ENCODE results near the gene PEPD.

DNA sequence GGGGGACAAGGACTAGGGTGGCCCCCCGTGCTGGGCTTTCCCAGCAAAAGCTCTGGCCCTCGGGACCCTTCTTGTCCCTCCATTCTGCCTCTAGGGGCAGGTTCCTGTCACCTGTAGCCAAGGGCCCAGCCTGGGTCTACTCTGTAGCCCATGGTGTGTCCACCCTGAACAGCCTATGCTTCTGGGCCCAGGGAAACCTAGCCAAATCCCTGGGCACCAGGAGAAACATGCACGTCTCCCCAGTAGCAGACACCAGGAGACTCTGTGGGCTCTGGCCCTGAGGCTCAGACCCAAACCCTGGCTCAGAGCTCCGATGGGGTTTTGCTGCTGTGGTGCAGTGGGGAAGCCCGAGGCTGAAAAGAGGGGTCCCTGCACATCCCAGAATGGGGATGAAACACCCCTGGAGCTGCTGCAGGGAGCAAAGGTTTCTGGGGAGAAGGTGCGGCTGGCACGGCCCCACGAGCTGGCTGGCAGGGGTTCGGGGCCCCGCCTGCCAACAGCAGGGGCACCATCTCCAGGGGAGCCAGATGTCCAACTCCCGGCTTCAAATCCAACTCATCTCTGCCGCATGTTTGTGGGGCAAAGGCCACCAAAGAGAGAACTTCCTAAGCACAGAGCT, 129.9 kb downstream of the PEPD start:
- no peak for TF ChIP-seq CTCF (IDR thresholded peaks at IDR 0.05; ENCODE audit: poor library complexity, severe bottlenecking)
- TF ChIP-seq, protein P1, sequence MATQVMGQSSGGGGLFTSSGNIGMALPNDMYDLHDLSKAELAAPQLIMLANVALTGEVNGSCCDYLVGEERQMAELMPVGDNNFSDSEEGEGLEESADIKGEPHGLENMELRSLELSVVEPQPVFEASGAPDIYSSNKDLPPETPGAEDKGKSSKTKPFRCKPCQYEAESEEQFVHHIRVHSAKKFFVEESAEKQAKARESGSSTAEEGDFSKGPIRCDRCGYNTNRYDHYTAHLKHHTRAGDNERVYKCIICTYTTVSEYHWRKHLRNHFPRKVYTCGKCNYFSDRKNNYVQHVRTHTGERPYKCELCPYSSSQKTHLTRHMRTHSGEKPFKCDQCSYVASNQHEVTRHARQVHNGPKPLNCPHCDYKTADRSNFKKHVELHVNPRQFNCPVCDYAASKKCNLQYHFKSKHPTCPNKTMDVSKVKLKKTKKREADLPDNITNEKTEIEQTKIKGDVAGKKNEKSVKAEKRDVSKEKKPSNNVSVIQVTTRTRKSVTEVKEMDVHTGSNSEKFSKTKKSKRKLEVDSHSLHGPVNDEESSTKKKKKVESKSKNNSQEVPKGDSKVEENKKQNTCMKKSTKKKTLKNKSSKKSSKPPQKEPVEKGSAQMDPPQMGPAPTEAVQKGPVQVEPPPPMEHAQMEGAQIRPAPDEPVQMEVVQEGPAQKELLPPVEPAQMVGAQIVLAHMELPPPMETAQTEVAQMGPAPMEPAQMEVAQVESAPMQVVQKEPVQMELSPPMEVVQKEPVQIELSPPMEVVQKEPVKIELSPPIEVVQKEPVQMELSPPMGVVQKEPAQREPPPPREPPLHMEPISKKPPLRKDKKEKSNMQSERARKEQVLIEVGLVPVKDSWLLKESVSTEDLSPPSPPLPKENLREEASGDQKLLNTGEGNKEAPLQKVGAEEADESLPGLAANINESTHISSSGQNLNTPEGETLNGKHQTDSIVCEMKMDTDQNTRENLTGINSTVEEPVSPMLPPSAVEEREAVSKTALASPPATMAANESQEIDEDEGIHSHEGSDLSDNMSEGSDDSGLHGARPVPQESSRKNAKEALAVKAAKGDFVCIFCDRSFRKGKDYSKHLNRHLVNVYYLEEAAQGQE (IDR thresholded peaks at IDR 0.05; ENCODE audit: borderline replicate concordance), result no peak
- TF ChIP-seq POLR2AphosphoS5 (IDR thresholded peaks at IDR 0.05), result no peak
- TF ChIP-seq TAF1 (IDR thresholded peaks at IDR 0.05; ENCODE audit: low read depth), result no peak
- TF ChIP-seq EZH2 (IDR thresholded peaks at IDR 0.05; ENCODE audit: borderline replicate concordance, insufficient read depth, low read length, poor library complexity, severe bottlenecking), result no peak
